Stimulated activated CD4-positive, alpha-beta T cell treated with anti-CD3 and anti-CD28 coated beads, TNF-alpha, amount 100 ng/mL, for 24 hours (primary cell): Measurements from ENCODE around the gene SIAH1.
A peak's percentile ranks its signal among the peaks of the same experiment; 100 is the strongest.
"Not testable (repeated sequence)": the region's sequence is repeated elsewhere in the genome, so short reads cannot be mapped to it uniquely, and the experiment has no call there.

Experiments
- DNase-seq, 3 experiments: peaks; one replicate each; pipeline ENCODE4 v3.0.0-alpha.2; 2020; ENCODE audit warnings: low read depth in 3 of 3

SIAH1 gene, protein sequence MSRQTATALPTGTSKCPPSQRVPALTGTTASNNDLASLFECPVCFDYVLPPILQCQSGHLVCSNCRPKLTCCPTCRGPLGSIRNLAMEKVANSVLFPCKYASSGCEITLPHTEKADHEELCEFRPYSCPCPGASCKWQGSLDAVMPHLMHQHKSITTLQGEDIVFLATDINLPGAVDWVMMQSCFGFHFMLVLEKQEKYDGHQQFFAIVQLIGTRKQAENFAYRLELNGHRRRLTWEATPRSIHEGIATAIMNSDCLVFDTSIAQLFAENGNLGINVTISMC

GRCh38 chr16:48385253-48386150 lies at the start of gene SIAH1:
Gene SIAH1, minus strand, starts transcription at chr16:48385413. Its CDS starts 22,985 bp downstream, at chr16:48362428.
- DNase-seq = peak; percentile 64 to 83 (median 81)

- DNase-seq = no peak
Observed at GRCh38 chr16:48434653-48435317, 49.6 kb upstream of the SIAH1 start.

- DNase-seq = no peak
Observed at GRCh38 chr16:48433850-48434530, 48.8 kb upstream of the SIAH1 start.

GRCh38 chr16:48433116-48433849 lies 48.1 kb upstream of the SIAH1 start:
- DNase-seq = no peak

DNA sequence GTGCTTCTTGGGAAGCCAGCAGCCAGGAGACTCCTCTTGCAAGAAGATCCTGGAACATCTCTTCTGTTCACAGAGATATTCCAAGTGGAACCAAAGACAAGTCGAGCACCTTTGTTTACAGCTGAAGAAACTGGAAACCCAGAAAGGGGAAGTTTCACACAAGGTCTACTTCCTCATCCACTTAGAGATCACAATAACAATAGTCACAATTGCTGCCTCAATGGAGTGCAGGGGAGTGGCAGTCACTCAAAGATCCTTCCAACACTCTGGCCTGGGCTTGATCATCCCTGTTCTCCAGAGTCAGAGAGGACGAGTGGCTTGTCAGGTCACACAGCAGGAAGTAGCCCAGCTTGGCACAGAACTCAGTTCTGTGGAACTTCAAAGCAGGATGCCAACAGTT lies 46.9 kb upstream of the SIAH1 start:
- no peak for DNase-seq

DNA sequence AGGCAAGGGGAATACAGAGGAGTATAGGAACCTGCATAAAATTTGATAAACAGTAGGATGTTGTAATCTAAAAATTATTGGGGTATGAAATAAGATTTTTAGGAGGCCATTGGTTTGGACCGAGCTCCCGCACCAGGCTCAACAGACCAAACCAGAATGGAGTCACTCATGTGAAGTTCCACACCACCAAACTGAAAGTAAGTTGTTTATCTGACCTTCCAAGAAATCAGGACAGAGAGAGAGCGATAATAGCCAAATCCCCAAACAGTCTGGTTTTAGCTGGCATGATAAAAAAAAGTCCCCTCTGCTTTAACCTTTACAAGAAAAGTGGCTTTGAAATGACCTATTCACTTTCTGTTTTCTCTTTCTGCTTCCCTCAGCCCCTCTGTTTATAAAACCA lies 45.7 kb upstream of the SIAH1 start:
- DNase-seq = no peak

GRCh38 chr16:48426244-48427141 lies 41.3 kb upstream of the SIAH1 start:
- DNase-seq = no peak

DNA sequence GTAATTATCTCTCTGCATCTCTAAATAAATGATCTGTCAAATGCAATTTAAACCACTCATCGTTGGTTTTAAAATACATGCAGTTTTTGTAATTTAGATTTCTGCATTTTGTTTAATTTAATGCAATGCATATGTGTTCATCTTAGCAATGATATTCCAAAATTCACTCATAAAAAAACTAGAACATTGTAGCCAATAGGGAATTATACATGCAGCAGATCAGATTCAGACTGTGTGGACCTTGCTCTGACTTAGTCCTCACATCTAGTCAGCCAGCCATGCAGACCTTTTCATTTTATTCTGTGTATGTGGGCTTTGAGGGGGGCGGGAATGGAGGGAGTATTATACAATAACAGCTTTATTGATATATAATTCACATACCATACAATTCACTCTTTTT lies 37.3 kb upstream of the SIAH1 start:
- DNase-seq = no peak

DNA sequence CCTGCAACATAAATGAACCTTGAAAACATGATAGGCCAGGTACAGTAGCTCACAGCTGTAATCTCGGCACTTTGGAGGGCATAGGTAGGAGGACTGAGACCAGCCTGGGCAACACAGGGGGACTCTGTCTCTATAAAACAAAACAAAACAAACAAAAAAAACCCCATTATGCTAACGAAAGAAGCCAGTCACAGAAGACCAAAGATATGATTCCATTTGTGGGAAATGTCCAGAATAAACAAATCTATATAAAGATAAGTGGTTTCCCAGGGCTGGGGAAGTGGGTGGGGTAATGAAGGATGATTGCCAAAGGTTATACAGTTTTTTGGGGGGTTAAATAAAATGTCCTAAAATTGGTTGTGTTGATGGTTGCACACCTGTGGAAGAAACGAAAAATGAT lies 36.5 kb upstream of the SIAH1 start:
- no peak for DNase-seq

DNA sequence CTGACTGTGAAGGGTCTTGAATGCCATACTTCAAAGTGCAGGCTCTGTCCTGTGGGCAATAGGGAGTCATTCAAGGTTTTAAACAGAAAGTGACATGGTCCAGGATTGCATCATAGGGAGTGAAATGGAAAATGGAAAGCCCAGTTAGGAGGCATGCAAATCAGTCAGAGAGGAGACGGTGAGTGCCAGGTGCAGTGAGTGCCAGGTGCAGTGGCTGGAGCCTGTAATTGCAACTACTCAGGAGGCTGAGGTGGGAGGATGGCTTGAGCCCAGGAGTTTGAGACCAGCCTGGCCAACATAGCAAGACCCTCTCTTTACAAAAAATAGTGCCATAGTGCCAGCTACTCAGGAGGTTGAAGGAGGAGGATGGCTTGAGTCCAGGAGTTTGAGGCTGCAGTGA lies 35.2 kb upstream of the SIAH1 start:
- DNase-seq = no peak

DNA sequence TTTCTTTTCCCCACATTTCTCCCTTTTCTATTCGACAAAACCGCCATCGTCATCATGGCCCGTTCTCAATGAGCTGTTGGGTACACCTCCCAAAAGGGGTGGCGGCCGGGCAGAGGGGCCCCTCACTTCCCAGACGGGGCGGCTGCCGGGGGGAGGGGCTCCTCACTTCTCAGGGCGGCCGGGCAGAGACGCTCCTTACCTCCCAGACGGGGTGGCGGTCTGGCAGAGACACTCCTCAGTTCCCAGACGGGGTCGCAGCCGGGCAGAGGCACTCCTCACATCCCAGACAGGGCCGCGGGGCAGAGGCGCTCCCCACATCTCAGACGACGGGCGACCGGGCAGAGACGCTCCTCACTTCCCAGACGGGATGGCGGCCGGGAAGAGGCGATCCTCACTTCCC lies 31.4 kb upstream of the SIAH1 start:
- not testable (repeated sequence) for DNase-seq

DNA sequence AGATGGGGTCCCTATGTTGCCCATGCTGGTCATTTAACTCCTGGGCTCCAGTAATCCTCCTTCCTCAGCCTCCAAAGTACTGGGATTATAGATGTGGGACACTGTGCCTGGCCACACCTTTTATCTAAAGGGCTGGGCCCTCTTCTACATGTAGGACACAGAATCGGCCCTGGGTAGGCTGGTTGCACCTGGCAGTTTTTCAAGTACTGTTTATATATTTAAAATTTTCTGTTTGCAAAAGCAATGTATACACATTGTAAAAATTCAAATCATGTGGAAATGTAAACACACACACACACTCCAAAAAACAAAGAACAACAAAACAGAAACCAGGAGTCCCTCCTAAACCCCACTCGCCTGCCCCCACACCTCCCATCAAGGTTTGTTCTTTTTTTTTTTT lies 28.1 kb upstream of the SIAH1 start:
- no peak for DNase-seq

GRCh38 chr16:48409839-48410632 lies 24.8 kb upstream of the SIAH1 start:
- DNase-seq = no peak

DNA sequence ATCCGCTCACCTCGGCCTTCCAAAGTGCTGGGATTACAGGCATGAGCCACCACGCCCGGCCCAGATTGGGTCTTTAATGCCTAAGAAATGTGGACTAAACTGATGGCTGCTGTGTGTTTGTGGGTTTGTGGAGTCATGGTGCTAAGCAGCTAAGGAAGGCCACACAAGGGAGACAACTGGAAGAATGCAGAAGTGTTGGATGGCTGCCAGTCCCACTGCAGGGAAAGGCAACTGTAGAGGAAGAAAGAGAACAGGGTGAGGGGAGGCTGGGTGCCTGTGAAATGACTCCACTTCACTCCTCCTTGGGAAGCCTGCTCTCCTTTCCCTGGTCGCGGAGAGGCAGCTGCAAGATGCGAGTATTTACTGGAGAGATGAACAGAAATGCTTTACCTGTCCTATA lies 23.5 kb upstream of the SIAH1 start:
- no peak for DNase-seq

DNA sequence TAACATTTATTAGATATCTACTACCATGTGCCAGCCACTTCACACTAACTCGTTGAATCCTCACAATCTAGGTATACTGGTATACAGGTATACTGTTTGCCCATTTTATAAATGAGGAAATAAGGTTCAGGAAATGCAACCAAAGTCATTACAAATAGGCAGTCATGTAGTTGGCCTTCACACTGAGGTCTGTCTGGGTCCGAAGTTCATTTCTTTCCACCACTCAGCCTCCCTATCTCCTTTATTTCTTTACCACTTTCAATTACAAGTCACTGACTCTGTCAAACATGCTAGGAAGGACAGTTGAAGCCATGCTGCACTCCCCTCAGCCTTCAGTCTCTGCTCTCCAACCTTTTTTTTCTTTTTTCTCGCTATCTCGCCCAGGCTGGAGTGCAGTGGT lies 20.7 kb upstream of the SIAH1 start:
- no peak for DNase-seq

DNA sequence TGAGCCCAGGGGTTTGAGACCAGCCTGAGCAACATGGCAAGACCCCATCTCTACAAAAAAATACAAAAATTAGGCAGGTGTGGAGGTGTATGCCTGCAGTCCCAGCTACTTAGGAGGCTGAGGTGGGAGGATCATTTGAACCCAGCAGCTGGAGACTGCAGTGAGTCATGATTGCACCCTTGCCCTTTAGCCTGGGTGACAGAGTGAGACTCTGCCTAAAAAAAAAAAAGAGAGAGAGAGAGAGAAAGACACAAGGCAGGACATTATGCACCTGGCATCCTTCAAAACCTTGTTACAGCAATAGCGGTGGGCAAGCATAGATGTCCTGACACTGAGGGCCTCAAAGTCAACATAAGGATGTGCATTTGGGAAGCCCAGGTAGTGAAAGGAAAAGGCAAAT lies 19.9 kb upstream of the SIAH1 start:
- no peak for DNase-seq

- not testable (repeated sequence) for DNase-seq
Observed at GRCh38 chr16:48402547-48402946, 17.3 kb upstream of the SIAH1 start.

- no peak for DNase-seq
Observed at GRCh38 chr16:48395375-48395774, 10.2 kb upstream of the SIAH1 start.

DNA sequence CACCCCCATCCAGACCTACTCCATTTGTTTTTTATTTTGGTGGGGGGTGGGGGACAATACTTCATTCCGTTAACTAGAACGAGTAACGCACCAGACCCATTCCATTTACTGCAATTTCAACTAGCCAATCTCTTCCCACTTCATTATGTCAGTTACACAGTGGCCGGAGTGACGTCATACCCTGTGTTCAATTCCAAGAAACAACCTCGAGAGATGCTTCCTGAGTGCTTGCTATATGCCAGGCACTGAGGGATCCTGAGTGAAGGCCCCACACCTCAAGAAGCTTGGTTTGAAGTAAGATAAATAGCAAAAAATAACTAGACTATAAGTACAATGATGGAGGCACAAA lies 9.1 kb upstream of the SIAH1 start:
- no peak for DNase-seq
